Adrenal gland (tissue), 12 donors: ENCODE results near the gene REG1A. TPM values are rescaled to one million over a fixed set of nuclear protein-coding genes. Genes with fewer than 3 reads are reported as not detected.

Experiments used
- DNase-seq, 7 donors: peaks; one replicate each; pipeline ENCODE4 v3.0.0-alpha.2; 2019 to 2020
- H3K27ac ChIP-seq, 5 donors: fragments of 200-600 bp; sonication (generic) in 4 of 5; 1 replicate in 3 of 5; 2 replicates in 2 of 5; pipeline versions ENCODE4 v1.5.1 to v1.8.0; 2016 to 2020; ENCODE audit warnings: mild to moderate bottlenecking in 1 of 5
- H3K27me3 ChIP-seq: fragments of 200-600 bp; 2 replicates; pipeline ENCODE4 v1.8.0; 2021
- H3K36me3 ChIP-seq, 2 donors: fragments of 200-600 bp; replicated peaks in 1 of 2; 1 replicate in 1 of 2; 2 replicates in 1 of 2; pipeline versions ENCODE4 v1.5.1 to v1.8.0; 2018 to 2022
- H3K4me1 ChIP-seq, 2 donors: fragments of 200-600 bp; replicated peaks in 1 of 2; 1 replicate in 1 of 2; 2 replicates in 1 of 2; pipeline versions ENCODE4 v1.5.1 to v1.8.0; 2018 to 2021
- H3K4me3 ChIP-seq, 4 donors: fragments of 200-600 bp; sonication (generic) in 3 of 4; one replicate each; pipeline ENCODE4 v1.5.1; 2016 to 2018
- H3K9me3 ChIP-seq, 3 donors: fragments of 200-600 bp; sonication (generic) in 1 of 3; replicated peaks in 1 of 3; 1 replicate in 2 of 3; 2 replicates in 1 of 3; pipeline versions ENCODE4 v1.5.1 to v1.8.0; 2016 to 2021
- POLR2A ChIP-seq, 2 donors: fragments of 450-650 bp; IDR thresholded peaks; one replicate each; pipeline ENCODE4 v1.6.1; 2017; ENCODE audit warnings: antibody characterized with exemption in 2 of 2, mild to moderate bottlenecking in 2 of 2, moderate library complexity in 1 of 2
- WGBS, 4 donors: extraction: QIAGEN DNeasy Blood & Tissue Kit in 2 of 4; methylation state at CpG; one replicate each; pipeline versions ENCODE4 v1.1.5 to v1.1.7; 2013 to 2017; 5-methylcytosine and 5-hydroxymethylcytosine counted together
- intact Hi-C, 2 donors: fragments of 100-400 bp; cut with DNase I; formaldehyde crosslinking; loops; one replicate each; pipeline versions ENCODE4 v1.14.1 to v1.15.0; 2022 to 2023
- polyA plus RNA-seq, 3 donors: library from polyadenylated mRNA; stranded (reverse); fragments of 200-250 nt in 2 of 3; fragments of 350-450 nt in 1 of 3; fragmentation: Illumina TruSeq in 1 of 3; extraction: RNeasy Lipid Tissue Mini Kit (QIAGEN cat#74804) in 1 of 3; gene quantifications; one replicate each; pipeline ENCODE4 v1.2.3, GENCODE V29; 2013 to 2014
- total RNA-seq, 9 donors: library from RNA; depleted of rRNA in 4 of 9; stranded (reverse); fragments of >200 nt in 4 of 9; fragments of 120-200 nt in 1 of 9; fragmentation: NEBNext Ultra II Directional in 1 of 9; extraction: Animal tissue kit (Norgen Biotek cat#: 25700) in 1 of 9; gene quantifications; one replicate each; pipeline versions ENCODE4 v1.1.0 to v1.2.4, GENCODE V29; 2013 to 2023
- TF ChIP-seq, protein P1 (sequence below), 6 experiments: fragments of 450-650 bp in 4 of 6; fragments of 200-600 bp in 2 of 6; sonication (generic) in 1 of 6; IDR thresholded peaks; 1 replicate in 5 of 6; 2 replicates in 1 of 6; pipeline versions ENCODE4 v1.5.1 to v1.8.0; 2016 to 2021; ENCODE audit warnings: antibody characterized with exemption in 6 of 6, mild to moderate bottlenecking in 2 of 6, moderate library complexity in 1 of 6
- donor health status: healthy with polysubstance abuse.
- donor health status: Bipolar disorder and iron deficiency.
- donor health status: DM: yes; HTN: yes; CAD: no.
- donor health status: DM: no; HTN: no; CAD: no.
- donor health status: DM: no; HTN: no; CAD: no.
- donor health status: DM: yes; HTN: yes; CAD: no.

Gene REG1A
- total and polyA plus RNA-seq, 12 donors: 0.42 to 19.5 (median 8.0) TPM; not detected in 7

- no peaks in the 10 kb centered on the region for H3K27me3 ChIP-seq
- H3K4me1 ChIP-seq: no peaks in the 10 kb centered on the region
- no peaks in the 10 kb centered on the region for H3K36me3 ChIP-seq
- no peak overlapping the region for H3K27ac ChIP-seq
- no peak overlapping the region for H3K4me3 ChIP-seq
- TF ChIP-seq POLR2A (IDR thresholded peaks at IDR 0.05): no peak
- TF ChIP-seq, protein P1, sequence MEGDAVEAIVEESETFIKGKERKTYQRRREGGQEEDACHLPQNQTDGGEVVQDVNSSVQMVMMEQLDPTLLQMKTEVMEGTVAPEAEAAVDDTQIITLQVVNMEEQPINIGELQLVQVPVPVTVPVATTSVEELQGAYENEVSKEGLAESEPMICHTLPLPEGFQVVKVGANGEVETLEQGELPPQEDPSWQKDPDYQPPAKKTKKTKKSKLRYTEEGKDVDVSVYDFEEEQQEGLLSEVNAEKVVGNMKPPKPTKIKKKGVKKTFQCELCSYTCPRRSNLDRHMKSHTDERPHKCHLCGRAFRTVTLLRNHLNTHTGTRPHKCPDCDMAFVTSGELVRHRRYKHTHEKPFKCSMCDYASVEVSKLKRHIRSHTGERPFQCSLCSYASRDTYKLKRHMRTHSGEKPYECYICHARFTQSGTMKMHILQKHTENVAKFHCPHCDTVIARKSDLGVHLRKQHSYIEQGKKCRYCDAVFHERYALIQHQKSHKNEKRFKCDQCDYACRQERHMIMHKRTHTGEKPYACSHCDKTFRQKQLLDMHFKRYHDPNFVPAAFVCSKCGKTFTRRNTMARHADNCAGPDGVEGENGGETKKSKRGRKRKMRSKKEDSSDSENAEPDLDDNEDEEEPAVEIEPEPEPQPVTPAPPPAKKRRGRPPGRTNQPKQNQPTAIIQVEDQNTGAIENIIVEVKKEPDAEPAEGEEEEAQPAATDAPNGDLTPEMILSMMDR (IDR thresholded peaks at IDR 0.05): no peak
- intact Hi-C loops: no loop called here
- 83 to 92% (median 86%) methylated on average over 4 of the region's 4 CpGs for WGBS, 4 donors
- no peaks in the 10 kb centered on the region for H3K9me3 ChIP-seq
- no peak for DNase-seq
Observed at GRCh38 chr2:79090693-79091092, 29.6 kb upstream of the REG1A start.

DNA sequence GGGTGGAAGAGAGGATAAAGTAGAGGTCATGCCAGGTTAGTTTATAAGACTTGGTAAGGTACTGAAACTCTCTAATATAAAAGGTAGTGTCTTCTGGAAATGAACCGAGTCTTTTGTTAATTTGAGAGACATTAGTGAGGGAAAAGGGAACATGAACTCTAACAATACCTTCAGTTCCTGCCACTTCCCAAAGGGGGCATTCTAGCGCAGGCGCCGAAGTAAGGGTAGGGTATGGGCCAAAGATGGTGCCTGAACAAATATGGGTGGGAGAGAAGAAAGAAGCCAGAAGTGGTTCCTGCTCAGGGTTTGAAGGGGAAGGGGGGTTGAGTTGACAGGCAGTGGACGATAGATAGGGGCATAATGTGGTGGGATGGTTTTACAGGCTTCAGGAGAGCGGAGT lies 22.4 kb upstream of the REG1A start:
- Histone ChIP-seq H3K27ac (no peak overlapping the region), H3K4me1 (no peaks in the 10 kb centered on the region), H3K4me3 (no peak overlapping the region), H3K27me3 (no peaks in the 10 kb centered on the region), H3K9me3 (no peaks in the 10 kb centered on the region), H3K36me3 (no peaks in the 10 kb centered on the region)
- intact Hi-C loops: no loop called here
- no peak for TF ChIP-seq POLR2A (IDR thresholded peaks at IDR 0.05)
- TF ChIP-seq, protein P1 (IDR thresholded peaks at IDR 0.05): no peak
- no peak for DNase-seq
- WGBS, 4 donors: 87 to 93% (median 88%) methylated on average over 6 of the region's 6 CpGs

- Histone ChIP-seq H3K36me3 (no peaks in the 10 kb centered on the region), H3K9me3 (no peaks in the 10 kb centered on the region), H3K27ac (no peak overlapping the region), H3K27me3 (no peaks in the 10 kb centered on the region), H3K4me3 (no peak overlapping the region), H3K4me1 (no peaks in the 10 kb centered on the region)
- 66 to 72% (median 71%) methylated on average over 7 of the region's 7 CpGs for WGBS, 4 donors
- intact Hi-C loops: no loop called here
- DNase-seq: no peak
- TF ChIP-seq, protein P1 (IDR thresholded peaks at IDR 0.05): no peak
Observed at GRCh38 chr2:79099140-79099686, 21.1 kb upstream of the REG1A start.

DNA sequence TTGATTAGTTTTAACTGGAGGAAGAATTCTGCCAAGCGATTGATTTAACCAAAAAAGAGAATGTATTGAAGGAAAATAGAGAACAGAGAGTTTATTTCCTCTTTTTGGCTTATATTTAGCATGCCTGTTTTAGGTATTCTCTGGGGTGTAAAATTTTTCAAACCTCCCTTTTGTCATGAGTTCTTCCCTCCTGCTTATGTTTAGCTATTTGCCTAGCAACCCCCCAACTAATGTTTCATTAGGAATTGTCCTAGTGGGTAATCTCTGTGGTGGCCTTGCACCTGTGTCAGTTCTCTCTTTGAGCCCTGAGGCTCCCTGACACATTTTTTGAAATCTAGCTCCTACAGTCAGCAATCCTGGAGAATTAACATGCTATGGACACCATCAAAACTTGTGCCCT lies 20.0 kb upstream of the REG1A start:
- Histone ChIP-seq H3K27me3 (no peaks in the 10 kb centered on the region), H3K9me3 (no peaks in the 10 kb centered on the region), H3K4me1 (no peaks in the 10 kb centered on the region), H3K27ac (no peak overlapping the region), H3K4me3 (no peak overlapping the region), H3K36me3 (no peaks in the 10 kb centered on the region)
- 80 to 91% (median 87%) methylated on average over 1 of the region's 1 CpG for WGBS, 4 donors
- no peak for TF ChIP-seq POLR2A (IDR thresholded peaks at IDR 0.05)
- TF ChIP-seq, protein P1 (IDR thresholded peaks at IDR 0.05): no peak
- intact Hi-C loops: no loop called here
- no peak for DNase-seq
